ENCODE data around the gene IGF2BP3. TPM values are rescaled to one million over a fixed set of nuclear protein-coding genes. Genes with fewer than 3 reads are reported as not detected.

IGF2BP3 gene
- total and polyA plus RNA-seq, 10 of the 15 experiments (the other 5 are each of a cell fraction or from before 2014, with no cell fraction given): 4.6 to 61.2 (median 36.9) TPM

DNA sequence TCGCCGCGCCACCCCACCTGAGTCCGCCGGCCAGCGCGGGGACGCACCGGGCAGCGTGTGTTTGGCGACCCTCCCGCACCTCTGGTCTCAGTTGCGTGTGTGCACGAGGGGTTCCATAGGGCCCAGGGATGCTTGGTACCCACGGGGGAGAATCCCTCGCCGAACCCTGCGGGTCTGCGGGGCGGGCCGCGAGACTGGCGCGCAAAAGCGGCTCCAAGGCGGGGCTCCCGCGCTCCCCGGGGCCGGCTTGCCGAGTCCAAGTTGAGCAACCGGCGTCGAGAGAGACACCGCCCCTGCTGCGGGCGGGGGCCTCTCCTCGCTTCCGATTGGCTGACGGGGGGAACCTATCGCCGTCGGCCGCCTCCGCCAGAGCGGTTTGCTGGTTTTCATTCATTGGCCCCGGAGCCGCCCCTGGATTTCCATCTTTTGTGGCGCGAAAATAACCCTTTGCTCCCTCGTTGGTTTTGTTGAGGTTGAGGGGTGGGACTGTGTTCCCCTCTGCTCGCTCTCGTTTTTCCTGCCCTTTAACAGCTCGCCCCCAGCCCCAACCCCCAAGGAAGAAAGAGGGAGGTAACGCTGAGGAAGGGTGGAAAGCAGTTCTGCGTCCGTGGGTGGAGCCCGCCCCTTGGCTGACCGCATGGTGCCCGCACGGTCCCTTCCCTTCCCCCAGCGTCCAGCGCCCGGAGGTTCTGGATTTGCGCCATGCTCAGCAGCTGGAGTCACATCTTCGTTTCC lies 4.0 kb upstream of the IGF2BP3 start (continued):
- TF ChIP-seq, protein P1, sequence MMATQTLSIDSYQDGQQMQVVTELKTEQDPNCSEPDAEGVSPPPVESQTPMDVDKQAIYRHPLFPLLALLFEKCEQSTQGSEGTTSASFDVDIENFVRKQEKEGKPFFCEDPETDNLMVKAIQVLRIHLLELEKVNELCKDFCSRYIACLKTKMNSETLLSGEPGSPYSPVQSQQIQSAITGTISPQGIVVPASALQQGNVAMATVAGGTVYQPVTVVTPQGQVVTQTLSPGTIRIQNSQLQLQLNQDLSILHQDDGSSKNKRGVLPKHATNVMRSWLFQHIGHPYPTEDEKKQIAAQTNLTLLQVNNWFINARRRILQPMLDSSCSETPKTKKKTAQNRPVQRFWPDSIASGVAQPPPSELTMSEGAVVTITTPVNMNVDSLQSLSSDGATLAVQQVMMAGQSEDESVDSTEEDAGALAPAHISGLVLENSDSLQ (IDR thresholded peaks at IDR 0.05): no peak
- TF ChIP-seq CREM (IDR thresholded peaks at IDR 0.05; ENCODE audit: low read depth) (no peak; the same call in 1 of the 2 replicates), ZNF384 (IDR thresholded peaks at IDR 0.05; ENCODE audit: borderline replicate concordance, low read depth, low read length) (no peak), MEF2A (IDR thresholded peaks at IDR 0.05; ENCODE audit: insufficient read depth, low read depth, low read length) (no peak), ZNF274 (IDR thresholded peaks at IDR 0.05; ENCODE audit: insufficient read depth, insufficient read length) (no peak), HDGF (IDR thresholded peaks at IDR 0.05) (peak; percentile 88; the same call in 1 of the 2 replicates), SIX5 (IDR thresholded peaks at IDR 0.05; ENCODE audit: low read depth, low read length, severe bottlenecking) (no peak), YBX1 (IDR thresholded peaks at IDR 0.05) (no peak), RB1 (IDR thresholded peaks at IDR 0.05; ENCODE audit: borderline replicate concordance) (peak; percentile 97; the same call in 1 of the 2 replicates), MYB (IDR thresholded peaks at IDR 0.05; ENCODE audit: borderline replicate concordance, low read depth, low read length) (no peak), IKZF1 (conservative IDR thresholded peaks at IDR 0.05) (peak; percentile 75), ZSCAN29 (IDR thresholded peaks at IDR 0.05) (no peak), CEBPB (IDR thresholded peaks at IDR 0.05; ENCODE audit: borderline replicate concordance in 1 of 2, low read depth in 2 of 2, low read length in 2 of 2) (peak in 1 of 2 experiments; percentile 69; a peak in 1 of 4 replicates), YY1 (IDR thresholded peaks at IDR 0.05; ENCODE audit: low read depth, low read length) (0 out of 2 replicates have a peak, but pooled peaks have one; percentile 52), RELA (IDR thresholded peaks at IDR 0.05; ENCODE audit: borderline replicate concordance, partially characterized antibody) (peak; percentile 52), STAT1 (conservative IDR thresholded peaks at IDR 0.05) (no peak), DPF2 (IDR thresholded peaks at IDR 0.05) (peak; percentile 61; the same call in 1 of the 2 replicates), KLF5 (IDR thresholded peaks at IDR 0.05; ENCODE audit: partially characterized antibody) (peak; percentile 69)
- TF ChIP-seq, protein P2, sequence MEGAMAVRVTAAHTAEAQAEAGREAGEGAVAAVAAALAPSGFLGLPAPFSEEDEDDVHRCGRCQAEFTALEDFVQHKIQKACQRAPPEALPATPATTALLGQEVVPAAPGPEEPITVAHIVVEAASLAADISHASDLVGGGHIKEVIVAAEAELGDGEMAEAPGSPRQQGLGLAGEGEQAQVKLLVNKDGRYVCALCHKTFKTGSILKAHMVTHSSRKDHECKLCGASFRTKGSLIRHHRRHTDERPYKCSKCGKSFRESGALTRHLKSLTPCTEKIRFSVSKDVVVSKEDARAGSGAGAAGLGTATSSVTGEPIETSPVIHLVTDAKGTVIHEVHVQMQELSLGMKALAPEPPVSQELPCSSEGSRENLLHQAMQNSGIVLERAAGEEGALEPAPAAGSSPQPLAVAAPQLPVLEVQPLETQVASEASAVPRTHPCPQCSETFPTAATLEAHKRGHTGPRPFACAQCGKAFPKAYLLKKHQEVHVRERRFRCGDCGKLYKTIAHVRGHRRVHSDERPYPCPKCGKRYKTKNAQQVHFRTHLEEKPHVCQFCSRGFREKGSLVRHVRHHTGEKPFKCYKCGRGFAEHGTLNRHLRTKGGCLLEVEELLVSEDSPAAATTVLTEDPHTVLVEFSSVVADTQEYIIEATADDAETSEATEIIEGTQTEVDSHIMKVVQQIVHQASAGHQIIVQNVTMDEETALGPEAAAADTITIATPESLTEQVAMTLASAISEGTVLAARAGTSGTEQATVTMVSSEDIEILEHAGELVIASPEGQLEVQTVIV (IDR thresholded peaks at IDR 0.05; ENCODE audit: borderline replicate concordance, partially characterized antibody): no peak
- TF ChIP-seq, protein P3, sequence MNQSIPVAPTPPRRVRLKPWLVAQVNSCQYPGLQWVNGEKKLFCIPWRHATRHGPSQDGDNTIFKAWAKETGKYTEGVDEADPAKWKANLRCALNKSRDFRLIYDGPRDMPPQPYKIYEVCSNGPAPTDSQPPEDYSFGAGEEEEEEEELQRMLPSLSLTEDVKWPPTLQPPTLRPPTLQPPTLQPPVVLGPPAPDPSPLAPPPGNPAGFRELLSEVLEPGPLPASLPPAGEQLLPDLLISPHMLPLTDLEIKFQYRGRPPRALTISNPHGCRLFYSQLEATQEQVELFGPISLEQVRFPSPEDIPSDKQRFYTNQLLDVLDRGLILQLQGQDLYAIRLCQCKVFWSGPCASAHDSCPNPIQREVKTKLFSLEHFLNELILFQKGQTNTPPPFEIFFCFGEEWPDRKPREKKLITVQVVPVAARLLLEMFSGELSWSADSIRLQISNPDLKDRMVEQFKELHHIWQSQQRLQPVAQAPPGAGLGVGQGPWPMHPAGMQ (IDR thresholded peaks at IDR 0.05; ENCODE audit: borderline replicate concordance): no peak
- TF ChIP-seq, protein P4, sequence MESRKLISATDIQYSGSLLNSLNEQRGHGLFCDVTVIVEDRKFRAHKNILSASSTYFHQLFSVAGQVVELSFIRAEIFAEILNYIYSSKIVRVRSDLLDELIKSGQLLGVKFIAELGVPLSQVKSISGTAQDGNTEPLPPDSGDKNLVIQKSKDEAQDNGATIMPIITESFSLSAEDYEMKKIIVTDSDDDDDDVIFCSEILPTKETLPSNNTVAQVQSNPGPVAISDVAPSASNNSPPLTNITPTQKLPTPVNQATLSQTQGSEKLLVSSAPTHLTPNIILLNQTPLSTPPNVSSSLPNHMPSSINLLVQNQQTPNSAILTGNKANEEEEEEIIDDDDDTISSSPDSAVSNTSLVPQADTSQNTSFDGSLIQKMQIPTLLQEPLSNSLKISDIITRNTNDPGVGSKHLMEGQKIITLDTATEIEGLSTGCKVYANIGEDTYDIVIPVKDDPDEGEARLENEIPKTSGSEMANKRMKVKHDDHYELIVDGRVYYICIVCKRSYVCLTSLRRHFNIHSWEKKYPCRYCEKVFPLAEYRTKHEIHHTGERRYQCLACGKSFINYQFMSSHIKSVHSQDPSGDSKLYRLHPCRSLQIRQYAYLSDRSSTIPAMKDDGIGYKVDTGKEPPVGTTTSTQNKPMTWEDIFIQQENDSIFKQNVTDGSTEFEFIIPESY (IDR thresholded peaks at IDR 0.05): no peak
- TF ChIP-seq, protein P5, sequence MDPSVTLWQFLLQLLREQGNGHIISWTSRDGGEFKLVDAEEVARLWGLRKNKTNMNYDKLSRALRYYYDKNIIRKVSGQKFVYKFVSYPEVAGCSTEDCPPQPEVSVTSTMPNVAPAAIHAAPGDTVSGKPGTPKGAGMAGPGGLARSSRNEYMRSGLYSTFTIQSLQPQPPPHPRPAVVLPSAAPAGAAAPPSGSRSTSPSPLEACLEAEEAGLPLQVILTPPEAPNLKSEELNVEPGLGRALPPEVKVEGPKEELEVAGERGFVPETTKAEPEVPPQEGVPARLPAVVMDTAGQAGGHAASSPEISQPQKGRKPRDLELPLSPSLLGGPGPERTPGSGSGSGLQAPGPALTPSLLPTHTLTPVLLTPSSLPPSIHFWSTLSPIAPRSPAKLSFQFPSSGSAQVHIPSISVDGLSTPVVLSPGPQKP (IDR thresholded peaks at IDR 0.05; ENCODE audit: low read depth, low read length): no peak; the same call in 1 of the 2 replicates

All from GM12878 (cell line).